ENCODE measurements around the gene WDPCP.
"Not testable (repeated sequence)": the region's sequence is repeated elsewhere in the genome, so short reads cannot be mapped to it uniquely, and the experiment has no call there.

The WDPCP gene

DNA sequence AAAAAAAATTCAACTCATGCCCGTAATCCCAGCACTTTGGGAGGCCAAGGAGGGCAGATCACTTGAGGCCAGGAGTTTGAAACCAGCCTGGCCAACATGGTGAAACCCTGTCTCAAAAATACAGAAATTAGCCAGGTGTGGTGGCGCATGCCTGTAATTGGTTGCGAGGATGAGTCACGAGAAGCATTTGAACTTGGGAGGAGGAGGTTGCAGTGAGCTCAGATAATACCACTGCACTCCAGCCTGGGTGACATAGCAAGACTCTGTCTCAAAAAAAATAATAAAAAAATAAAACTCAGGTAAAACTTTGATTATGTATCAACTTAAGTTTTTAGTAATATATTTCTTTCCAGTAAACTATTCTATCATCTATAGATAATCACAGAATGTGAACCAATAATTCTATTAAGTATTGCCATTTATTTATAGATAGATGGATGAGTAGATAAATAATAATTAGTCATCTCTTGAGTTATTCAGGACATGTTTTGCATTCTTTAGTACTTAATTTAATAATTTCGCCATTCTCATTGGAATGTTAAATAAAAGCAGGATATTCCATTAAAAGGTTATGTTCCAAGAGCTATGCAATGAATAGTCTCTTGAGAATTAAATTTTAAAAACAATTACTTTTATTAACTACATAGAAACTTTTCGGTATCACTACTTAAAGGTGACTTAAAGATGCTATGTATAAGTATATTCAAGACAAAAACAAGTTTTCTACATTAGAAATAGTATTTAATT, 48.7 kb downstream of the WDPCP start:
- no peak for DNase-seq

- DNase-seq, result no peak
These were observed 49.9 kb downstream of the WDPCP start for GRCh38 chr2:63538390-63538789.

DNA sequence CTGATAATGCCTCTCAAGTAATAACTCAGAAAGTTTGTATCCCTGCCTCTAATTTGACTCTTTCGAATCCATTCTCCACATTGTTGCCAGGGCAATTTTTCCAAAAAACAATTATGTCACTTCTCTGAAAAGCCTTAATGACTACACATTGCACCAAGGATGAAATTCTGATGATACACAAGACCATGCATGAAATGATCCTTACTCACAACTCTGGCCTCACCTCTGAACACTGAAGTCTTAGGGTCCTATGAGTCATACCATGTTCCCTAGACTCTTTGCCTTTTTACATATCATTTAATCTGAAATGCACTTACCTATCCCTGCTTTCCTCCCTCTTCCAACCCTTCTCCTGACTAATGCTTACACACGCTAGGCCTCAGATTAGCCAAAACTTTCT, 51.0 kb downstream of the WDPCP start:
- DNase-seq, result no peak

DNA sequence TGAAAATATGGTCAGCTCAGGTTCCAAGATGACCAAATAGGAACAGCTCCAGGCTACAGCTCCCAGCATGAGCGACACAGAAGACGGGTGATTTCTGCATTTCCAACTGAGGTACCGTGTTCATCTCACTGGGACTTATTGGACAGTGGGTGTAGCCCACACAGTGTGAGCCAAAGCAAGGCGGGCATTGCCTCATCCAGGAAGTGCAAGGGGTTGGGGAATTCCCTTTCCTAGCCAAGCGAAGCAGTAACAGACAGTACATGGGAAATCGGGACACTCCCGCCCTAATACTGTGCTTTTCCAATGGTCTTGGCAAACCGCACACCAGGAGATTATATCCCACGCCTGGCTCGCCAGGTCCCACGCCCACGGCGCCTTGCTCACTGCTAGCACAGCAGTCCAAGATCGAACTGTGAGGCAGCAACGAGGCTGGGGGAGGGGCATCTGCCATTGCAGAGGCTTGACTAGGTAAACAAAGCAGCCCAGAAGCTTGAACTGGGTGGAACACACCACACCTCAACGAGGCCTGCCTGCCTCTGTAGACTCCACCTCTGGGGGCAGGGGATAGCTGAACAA, 57.5 kb downstream of the WDPCP start:
- no peak for DNase-seq

DNA sequence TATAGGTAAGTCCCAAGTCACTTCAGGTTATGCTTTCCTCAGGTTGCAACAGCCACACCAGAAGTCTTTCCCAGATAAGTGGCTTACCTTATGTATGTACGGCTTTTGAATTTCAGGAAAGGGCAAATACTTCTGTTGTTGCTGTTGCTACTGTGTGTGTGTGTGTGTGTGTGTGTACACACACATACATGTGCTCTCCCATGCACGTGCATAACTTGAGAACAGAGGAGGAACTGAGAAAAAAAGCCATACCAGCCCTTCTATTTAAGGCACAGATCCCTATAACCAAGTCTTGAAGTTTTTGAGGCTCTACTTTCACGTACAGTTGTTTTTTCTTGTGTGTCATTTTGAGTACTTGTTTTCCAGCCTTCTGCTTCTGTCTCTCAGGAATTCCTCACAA, 62.4 kb downstream of the WDPCP start:
- no peak for DNase-seq

DNA sequence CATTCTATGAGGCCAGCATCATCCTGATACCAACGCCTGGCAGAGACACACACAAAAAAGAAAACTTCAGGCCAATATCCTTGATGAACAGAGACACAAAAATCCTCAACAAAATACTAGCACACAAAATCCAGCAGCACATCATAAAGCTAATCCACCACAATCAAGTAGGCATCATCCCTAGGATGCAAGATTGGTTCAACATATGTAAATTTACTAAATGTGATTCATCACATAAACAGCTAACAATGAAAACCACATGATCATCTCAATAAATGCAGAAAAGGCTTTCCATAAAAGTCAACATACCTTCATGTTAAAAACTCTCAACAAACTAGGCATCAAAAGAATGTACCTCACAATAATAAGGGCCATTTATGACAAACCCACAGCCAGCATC, 65.3 kb downstream of the WDPCP start:
- no peak for DNase-seq

GRCh38 chr2:63520793-63521192, 67.5 kb downstream of the WDPCP start:
- no peak for DNase-seq

GRCh38 chr2:63514781-63515180, 73.5 kb downstream of the WDPCP start:
- no peak for DNase-seq

DNA sequence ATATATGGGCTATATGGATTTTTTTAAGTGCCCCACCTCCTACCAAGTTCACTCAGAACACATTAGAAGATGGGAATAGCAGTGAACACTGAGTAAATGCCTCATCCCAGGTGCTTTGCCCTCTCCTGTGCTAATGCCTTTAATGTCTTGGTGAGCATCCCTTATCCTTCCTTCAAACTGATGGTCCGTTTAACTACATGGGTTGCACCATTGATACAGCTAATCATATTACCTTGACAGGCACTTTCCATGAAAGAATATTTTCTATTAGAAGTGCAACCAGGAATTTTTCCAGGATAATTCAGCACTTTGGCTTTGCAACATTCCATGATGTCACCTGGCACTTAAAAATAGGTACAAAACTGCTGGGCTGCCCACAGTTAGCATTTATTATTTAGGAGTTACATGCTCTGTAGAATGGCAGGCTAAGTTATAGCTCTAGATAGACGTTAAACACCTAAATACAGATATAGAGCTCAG, 74.0 kb downstream of the WDPCP start:
- DNase-seq, result no peak

DNA sequence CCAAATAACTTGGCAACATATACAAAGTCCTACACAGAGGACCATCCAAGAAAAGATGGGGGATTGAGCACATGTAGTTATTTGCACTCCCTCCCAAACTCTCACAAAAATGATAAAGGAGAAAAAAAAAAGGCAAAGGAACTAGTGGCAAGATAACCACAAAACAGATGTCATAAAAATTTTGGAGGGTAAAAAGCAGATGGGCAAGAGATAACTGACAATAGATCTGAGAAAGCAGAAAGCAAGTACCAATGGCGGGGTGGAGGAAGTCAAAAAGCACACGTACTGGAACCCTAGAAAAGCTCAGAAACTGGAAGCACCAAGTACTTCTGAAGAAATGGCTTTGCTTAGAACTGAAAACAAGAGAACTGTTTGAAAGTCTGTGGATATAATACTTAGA, 82.0 kb downstream of the WDPCP start:
- no peak for DNase-seq

DNA sequence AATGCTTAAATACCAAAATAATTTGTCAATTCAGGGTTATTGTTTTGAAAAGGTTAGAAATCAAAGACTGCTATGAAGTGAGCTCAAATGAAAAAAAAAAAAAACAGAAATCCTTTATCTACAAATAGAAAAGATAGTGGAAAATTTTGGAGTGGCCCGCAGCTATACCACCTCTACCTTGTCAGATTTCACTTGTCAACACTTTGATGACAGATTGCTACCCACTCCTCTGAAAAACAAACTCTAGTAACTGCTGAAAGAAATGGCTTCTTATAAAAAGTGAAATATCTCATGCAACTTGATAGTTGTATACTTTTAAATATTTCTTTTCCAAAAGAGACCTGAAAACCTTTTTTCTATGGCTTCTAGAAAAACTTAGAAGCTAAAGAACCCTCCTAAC, 84.5 kb downstream of the WDPCP start:
- no peak for DNase-seq

DNA sequence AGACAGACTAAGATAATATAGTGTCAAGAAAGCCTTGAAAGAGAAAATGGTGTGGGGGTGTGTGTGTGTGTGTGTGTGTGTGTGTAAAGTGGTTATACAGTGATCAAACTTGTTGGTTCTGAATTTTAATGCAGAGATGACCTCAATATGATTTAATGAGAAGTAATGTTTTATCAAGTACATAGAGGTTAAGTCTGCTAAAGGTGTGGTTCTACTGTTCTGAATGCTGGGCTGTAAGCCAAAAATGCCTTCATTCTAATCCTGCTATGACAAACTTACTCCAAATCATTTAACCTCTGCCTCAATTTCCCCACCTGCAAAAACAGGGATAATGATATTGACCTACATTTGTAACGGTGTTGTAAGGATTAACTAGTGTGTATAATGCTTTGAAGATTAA, 87.9 kb downstream of the WDPCP start:
- no peak for DNase-seq

DNA sequence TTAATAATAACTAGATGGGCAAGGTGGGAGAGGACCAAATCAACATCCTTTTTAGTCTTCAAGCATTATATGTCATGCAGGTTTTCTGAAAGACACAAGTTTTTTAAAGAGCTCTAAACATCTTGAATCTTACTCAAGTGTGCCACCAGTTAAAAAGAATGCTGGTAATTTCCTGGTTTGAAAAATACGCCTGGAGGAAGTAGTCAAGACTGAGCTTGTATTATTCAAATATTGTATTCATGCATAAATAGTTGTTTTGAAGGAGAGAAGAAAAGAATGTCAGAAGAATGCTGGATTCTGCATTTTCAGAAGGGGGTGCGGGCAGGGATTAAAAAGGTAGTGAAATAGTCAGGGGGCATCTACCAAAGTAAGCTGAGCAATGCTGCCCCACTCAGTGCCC, 90.7 kb downstream of the WDPCP start:
- no peak for DNase-seq

DNA sequence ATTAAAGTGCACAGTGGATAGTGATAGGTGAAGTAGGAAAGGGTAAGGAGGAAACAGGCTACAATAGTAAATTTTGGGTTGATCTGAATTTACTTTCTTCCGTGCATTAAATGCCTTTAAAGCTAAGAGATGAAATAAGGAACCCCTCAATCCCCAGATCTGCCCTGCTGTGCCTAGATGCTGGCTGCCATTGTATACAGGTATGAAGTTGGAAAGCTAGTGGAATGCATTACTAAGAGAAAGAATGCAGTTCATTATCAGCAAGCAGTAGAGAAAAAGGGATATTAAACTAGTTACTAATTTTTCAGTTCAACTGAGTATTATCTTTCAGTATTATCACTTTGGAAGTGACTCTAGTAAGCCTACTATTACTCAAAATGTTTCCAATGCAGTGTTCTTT, 93.3 kb downstream of the WDPCP start:
- no peak for DNase-seq

DNA sequence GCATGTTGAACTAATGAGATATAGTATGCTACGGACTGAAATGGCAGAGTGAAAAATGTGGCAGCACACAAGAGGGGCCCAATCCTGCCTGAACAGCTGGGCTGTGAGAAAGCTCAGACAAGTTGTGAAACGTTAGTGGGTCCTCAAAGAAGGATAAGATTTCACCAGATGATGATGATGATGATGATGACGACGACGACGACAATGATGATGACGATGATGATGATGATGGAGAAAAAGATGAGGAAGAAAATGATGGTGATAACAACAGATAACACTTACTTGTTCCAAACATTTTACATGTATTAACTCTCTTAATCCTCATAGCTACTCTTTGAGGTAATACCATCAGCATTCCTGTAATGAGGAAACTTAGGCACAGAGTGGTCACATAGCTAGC, 94.2 kb downstream of the WDPCP start:
- DNase-seq, result no peak

DNA sequence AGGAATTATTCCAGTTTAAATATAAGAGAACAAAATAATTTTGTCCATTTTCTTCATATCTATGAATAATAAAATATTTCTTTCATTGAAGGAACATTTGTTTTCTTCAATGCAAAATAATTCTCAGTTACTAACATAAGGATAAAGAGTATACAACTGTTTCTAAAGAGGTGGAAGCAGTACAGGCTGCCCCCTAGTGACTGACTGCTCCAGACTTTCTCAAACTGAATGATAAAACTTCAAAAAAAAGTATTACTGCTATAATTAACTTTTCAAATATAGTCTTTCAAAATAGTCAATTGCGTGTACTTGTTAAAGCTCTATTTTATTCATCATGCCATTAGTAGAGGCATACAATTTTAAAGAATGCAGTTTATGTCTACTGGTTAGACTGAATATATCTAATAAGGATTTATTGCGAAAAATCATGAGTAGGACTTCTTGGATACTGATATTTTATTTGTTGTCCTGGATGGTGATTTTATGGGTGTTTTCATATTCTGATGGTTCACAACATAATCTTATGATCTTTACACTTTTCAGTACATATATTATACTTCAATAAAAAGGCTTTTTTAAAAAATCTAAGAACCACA, 100.1 kb downstream of the WDPCP start:
- DNase-seq, result no peak

DNA sequence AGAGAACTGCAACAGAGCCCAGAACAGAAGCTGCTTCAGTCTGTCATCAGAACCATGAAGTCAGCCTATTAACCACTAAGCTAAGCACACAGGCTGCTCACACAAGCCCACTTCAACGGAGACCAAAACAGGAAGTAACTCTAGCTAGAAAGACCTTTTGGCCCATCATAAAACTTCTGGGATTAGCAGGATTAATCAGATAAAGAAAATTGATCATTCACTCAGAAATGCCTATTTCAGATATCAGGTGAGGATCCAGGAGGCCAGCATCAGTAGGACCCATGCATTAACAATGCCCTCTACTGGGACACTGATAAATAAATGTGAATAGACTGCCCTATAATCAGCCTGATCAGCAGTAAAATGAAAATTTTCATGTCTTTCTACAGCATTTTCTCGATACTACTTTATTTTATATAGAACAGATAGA, 101.4 kb downstream of the WDPCP start:
- no peak for DNase-seq

GRCh38 chr2:63484901-63485300, 103.4 kb downstream of the WDPCP start:
- DNase-seq, result no peak

DNA sequence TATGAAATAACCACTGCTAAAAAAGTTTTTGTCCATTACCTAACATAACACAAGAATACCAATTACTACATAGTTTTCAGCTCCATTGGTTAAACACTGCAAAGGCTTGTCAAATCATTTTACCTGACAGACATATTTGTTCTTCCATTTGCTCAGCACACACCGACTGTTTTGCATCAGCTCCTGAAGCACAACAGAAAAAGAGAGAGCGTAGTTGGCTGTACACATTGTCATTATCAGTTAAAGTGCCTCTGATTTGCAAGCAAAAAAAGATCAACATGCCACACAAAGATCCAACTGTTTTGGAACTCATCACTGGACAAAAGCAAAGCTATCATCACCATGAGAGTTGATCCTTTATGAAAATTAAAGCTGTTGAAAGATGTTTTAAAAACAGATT, 103.8 kb downstream of the WDPCP start:
- DNase-seq, result no peak

DNA sequence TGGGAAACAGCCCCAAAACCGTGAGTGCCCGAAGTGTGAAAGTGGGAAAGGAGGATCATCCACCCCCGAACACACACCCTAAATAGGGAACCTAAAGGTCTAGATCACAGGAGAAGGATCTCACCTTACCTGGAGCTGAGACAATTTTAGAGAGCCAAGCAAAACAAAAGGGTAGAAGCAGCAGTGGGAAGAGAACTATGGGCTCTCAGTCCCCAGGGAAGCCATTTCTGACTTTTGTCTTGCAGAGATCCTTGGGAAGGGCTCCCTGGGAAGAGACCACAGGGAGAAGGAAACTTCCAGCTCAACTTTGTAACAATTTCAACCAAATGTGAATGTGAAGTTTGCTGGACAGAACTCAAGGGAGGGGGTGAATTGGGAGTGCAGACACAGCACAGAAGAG, 110.6 kb downstream of the WDPCP start:
- no peak for DNase-seq

DNA sequence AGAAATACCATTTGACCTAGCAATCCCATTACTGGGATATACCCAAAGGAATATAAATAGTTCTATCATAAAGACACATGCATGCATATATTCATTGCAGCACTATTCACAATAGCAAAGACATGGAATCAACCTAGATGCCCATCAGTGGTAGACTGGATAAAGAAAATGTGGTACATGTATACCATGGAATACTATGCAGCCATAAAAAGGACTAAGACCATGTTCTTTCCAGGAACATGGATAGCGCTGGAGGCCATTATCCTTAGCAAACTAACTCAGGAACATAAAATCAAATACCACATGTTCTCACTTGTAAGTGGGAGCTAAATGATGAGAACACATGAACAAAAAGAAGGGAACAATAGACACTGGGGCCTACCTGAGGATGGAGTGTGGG, 119.0 kb downstream of the WDPCP start:
- DNase-seq, result not testable (repeated sequence)

DNA sequence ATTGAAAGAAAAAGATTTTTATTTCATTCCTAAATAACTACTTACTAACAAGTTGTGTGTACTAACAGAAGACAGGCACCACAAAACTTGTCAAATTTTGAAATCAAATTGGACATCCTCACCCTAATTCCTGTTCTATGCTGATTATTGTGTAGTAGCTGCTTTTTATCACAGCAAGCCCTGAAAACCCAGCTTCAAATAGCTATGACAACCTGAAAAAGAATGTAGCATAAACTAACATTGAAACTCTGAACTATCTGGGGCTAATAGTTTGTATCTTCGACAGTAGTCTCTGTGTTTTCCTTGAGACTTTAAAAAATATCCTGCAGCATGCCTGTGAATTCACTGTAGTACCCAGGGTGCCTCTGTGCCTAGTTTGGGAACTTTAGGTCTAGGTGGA, 122.6 kb downstream of the WDPCP start:
- DNase-seq, result no peak

- DNase-seq, result no peak
These were observed 125.1 kb downstream of the WDPCP start for GRCh38 chr2:63463142-63463541.

- no peak for DNase-seq
These were observed 141.6 kb downstream of the WDPCP start for GRCh38 chr2:63446658-63447057.

All from effector CD8-positive, alpha-beta T cell (primary cell).